B cell (primary cell): ENCODE results near the gene HECA. TPM values are rescaled to one million over a fixed set of nuclear protein-coding genes. Genes with fewer than 3 reads are reported as not detected.

ENCODE experiments used
- ATAC-seq: fragments of 200-7000 bp; cut with Tn5 transposase; one replicate; pipeline ENCODE4 v1.10.0; 2021; ENCODE audit warnings: low read depth, mild to moderate bottlenecking, moderate number of reproducible peaks, moderate library complexity
- CTCF ChIA-PET: fragments of 350-600 bp; sonication (Branson Sonifier 250); formaldehyde crosslinking; loops from one replicate; lab custom pipeline; 2021; ENCODE audit warnings: antibody characterized with exemption, inconsistent platforms; lab: Charles Lee
- POLR2A ChIA-PET: fragments of 350-600 bp; sonication (Branson Sonifier 250); formaldehyde crosslinking; loops from one replicate; lab custom pipeline; 2021; ENCODE audit warnings: antibody characterized with exemption; lab: Charles Lee
- DNase-seq: peaks from one replicate; pipeline ENCODE4 v3.0.0; 2013
- H2AFZ ChIP-seq: 2 replicates; pipeline ENCODE4 v1.6.1; 2012; ENCODE audit warnings: mild to moderate bottlenecking, low read depth, low read length; ENCODE audit not compliant: insufficient read depth, poor library complexity, severe bottlenecking
- H3K27ac ChIP-seq, 2 donors: 1 replicate in 1 of 2; 2 replicates in 1 of 2; pipeline ENCODE4 v1.5.1; 2012 to 2013; ENCODE audit warnings: low read length in 2 of 2, mild to moderate bottlenecking in 2 of 2, moderate library complexity in 1 of 2
- H3K27me3 ChIP-seq, 4 experiments: fragments of 200-600 bp in 1 of 4; sonication (generic) in 1 of 4; replicated peaks in 1 of 4; 1 replicate in 2 of 4; 2 replicates in 2 of 4; pipeline versions ENCODE4 v1.6.1 to v1.7.0; 2013 to 2016; ENCODE audit warnings: low read length in 3 of 4, mild to moderate bottlenecking in 2 of 4, mixed read lengths in 1 of 4, moderate library complexity in 1 of 4; ENCODE audit not compliant: insufficient read depth in 4 of 4, control insufficient read depth in 3 of 4; ENCODE audit errors: control extremely low read depth in 1 of 4
- H3K36me3 ChIP-seq, 2 experiments: replicated peaks in 1 of 2; 1 replicate in 1 of 2; 2 replicates in 1 of 2; pipeline versions ENCODE4 v1.6.1 to v1.7.1; 2013; ENCODE audit warnings: low read length in 1 of 2; ENCODE audit not compliant: insufficient read depth in 2 of 2, control insufficient read depth in 1 of 2; ENCODE audit errors: control extremely low read depth in 1 of 2, extremely low read depth in 1 of 2
- H3K4me1 ChIP-seq, 2 donors: fragments of 200-600 bp in 1 of 2; sonication (generic) in 1 of 2; 1 replicate in 1 of 2; 2 replicates in 1 of 2; pipeline versions ENCODE4 v1.5.1 to v1.6.1; 2013 to 2017; ENCODE audit warnings: low read length in 2 of 2; ENCODE audit not compliant: control insufficient read depth in 2 of 2, insufficient read depth in 2 of 2
- H3K4me2 ChIP-seq: replicated peaks from 2 replicates; pipeline ENCODE3; 2012; ENCODE audit warnings: mild to moderate bottlenecking, low read depth, low read length; ENCODE audit not compliant: poor library complexity, severe bottlenecking
- H3K4me3 ChIP-seq, 5 experiments: fragments of 200-600 bp in 1 of 5; sonication (generic) in 1 of 5; 1 replicate in 3 of 5; 2 replicates in 2 of 5; pipeline versions ENCODE4 v1.5.1 to v1.7.0; 2011 to 2016; ENCODE audit warnings: low read length in 4 of 5, mild to moderate bottlenecking in 4 of 5, low read depth in 2 of 5, control low read depth in 1 of 5, moderate library complexity in 1 of 5; ENCODE audit not compliant: insufficient read depth in 1 of 5; ENCODE audit errors: control extremely low read depth in 1 of 5, extremely low read depth in 1 of 5
- H3K79me2 ChIP-seq: fragments of 200-600 bp; sonication (generic); one replicate; pipeline ENCODE4 v1.6.0; 2016; ENCODE audit warnings: low read length; ENCODE audit not compliant: control insufficient read depth, insufficient read depth
- H3K9ac ChIP-seq: fragments of 200-600 bp; sonication (generic); 2 replicates; pipeline ENCODE4 v1.6.1; 2017; ENCODE audit warnings: mild to moderate bottlenecking, low read length, moderate library complexity
- H3K9me3 ChIP-seq, 3 donors: one replicate each; pipeline versions ENCODE4 v1.6.1 to v1.7.1; 2013; ENCODE audit warnings: low read length in 2 of 3; ENCODE audit not compliant: control insufficient read depth in 2 of 3, insufficient read depth in 1 of 3; ENCODE audit errors: control extremely low read depth in 1 of 3
- H4K20me1 ChIP-seq: 2 replicates; pipeline ENCODE4 v1.6.0; 2012; ENCODE audit warnings: mild to moderate bottlenecking, low read length; ENCODE audit not compliant: insufficient read depth, control insufficient read depth, poor library complexity, severe bottlenecking
- H3K27ac Mint-ChIP-seq: one replicate; pipeline ENCODE4 v1.8.0; 2021; ENCODE audit warnings: mixed read lengths
- H3K27me3 Mint-ChIP-seq: one replicate; pipeline ENCODE4 v1.8.0; 2021; ENCODE audit warnings: mixed read lengths
- H3K4me1 Mint-ChIP-seq: one replicate; pipeline ENCODE4 v1.8.0; 2021; ENCODE audit warnings: mixed read lengths
- H3K4me3 Mint-ChIP-seq: one replicate; pipeline ENCODE4 v1.8.0; 2021; ENCODE audit warnings: mixed read lengths
- H3K9me3 Mint-ChIP-seq: one replicate; pipeline ENCODE4 v1.8.0; 2022; ENCODE audit warnings: mixed read lengths; ENCODE audit not compliant: insufficient read depth
- EZH2 ChIP-seq: IDR thresholded peaks from 2 replicates; pipeline ENCODE4 v1.6.1; 2012; ENCODE audit warnings: borderline replicate concordance, low read depth, mild to moderate bottlenecking, moderate library complexity, low read length; ENCODE audit not compliant: insufficient read depth, poor library complexity, severe bottlenecking
- WGBS: methylation state at CpG from one replicate; pipeline ENCODE4 v1.1.5; 2013; ENCODE audit warnings: missing lambda C conversion rate; ENCODE audit not compliant: insufficient coverage; 5-methylcytosine and 5-hydroxymethylcytosine counted together
- intact Hi-C: fragments of 100-400 bp; cut with micrococcal nuclease; formaldehyde crosslinking; loops from one replicate; pipeline ENCODE4 v1.10.0; 2022
- polyA plus RNA-seq: library from polyadenylated mRNA; depleted of rRNA; stranded (reverse); fragments of >200 nt; gene quantifications from 2 replicates; pipeline ENCODE4 v1.2.3, GENCODE V29; 2012
- total RNA-seq, 2 donors: library from RNA; stranded (reverse); fragments of 120-200 nt in 1 of 2; gene quantifications; 1 replicate in 1 of 2; 2 replicates in 1 of 2; pipeline versions ENCODE4 v1.2.3 to v1.2.4, GENCODE V29; 2013 to 2022
- TF ChIP-seq, protein P1 (sequence below): fragments of 200-600 bp; IDR thresholded peaks from one replicate; pipeline ENCODE4 v1.8.0; 2022; ENCODE audit warnings: antibody characterized with exemption, mild to moderate bottlenecking

Gene HECA
- total and polyA plus RNA-seq, 2 donors (not counting 1 experiment from before 2014, with no cell fraction given) = 19.2 to 50.4 TPM

DNA sequence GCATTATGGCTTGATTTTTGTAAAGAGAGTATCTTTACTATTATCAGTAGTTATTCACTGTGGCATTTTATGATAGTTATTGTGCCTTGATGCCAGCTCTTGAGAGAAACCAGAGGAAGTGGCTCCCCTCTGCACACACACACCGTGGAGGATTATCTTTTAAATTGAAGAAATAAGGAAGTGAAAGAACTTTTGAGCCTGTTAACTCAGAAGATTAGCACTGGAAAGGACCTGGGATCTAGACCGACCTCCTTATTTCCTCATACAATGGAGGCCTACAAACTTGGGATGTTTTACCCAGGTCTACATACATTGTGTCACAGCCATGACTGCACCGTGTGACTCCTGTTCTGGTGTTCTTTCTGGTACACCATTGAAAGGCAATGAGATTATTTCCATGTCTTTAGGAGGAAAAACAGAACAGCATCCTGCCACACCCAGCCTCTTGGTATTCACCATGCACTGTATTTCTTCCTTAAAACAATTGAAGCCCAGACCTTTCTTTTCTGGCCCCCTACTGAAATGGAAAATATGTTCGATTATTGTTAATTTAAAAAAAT, 40.6 kb downstream of the HECA start:
- DNase-seq = peak; percentile 55
- TF ChIP-seq, protein P1, sequence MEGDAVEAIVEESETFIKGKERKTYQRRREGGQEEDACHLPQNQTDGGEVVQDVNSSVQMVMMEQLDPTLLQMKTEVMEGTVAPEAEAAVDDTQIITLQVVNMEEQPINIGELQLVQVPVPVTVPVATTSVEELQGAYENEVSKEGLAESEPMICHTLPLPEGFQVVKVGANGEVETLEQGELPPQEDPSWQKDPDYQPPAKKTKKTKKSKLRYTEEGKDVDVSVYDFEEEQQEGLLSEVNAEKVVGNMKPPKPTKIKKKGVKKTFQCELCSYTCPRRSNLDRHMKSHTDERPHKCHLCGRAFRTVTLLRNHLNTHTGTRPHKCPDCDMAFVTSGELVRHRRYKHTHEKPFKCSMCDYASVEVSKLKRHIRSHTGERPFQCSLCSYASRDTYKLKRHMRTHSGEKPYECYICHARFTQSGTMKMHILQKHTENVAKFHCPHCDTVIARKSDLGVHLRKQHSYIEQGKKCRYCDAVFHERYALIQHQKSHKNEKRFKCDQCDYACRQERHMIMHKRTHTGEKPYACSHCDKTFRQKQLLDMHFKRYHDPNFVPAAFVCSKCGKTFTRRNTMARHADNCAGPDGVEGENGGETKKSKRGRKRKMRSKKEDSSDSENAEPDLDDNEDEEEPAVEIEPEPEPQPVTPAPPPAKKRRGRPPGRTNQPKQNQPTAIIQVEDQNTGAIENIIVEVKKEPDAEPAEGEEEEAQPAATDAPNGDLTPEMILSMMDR = no peak
- TF ChIP-seq EZH2 = no peak
- peaks cover 17 to 22% of the 10 kb centered on the region in 2 donors for H3K4me1 ChIP-seq
- no peaks in the 10 kb centered on the region for H3K9me3 Mint-ChIP-seq
- H3K9ac ChIP-seq = no peak overlapping the region
- H2AFZ ChIP-seq = no peak overlapping the region
- no peaks in the 10 kb centered on the region for H3K27me3 Mint-ChIP-seq
- 0% methylated on average over 1 of the region's 4 CpGs for WGBS
- peaks cover 62% of the 10 kb centered on the region for H4K20me1 ChIP-seq
- H3K36me3 ChIP-seq = peaks cover 16 to 58% of the 10 kb centered on the region in 2 experiments
- peaks cover 2 to 7% (median 5%) of the 10 kb centered on the region in 3 donors for H3K9me3 ChIP-seq
- ChIA-PET POLR2A (no interaction called here), CTCF (interaction anchor here (0.8 to 1.9 kb wide), 6 partner anchors 9 to 189 kb away, joined by 3 to 5 read pairs (median 3); no protein-coding TSS in a partner anchor)
- peaks cover 38% of the 10 kb centered on the region for H3K79me2 ChIP-seq
- peak overlapping the region; percentile 35 for H3K4me2 ChIP-seq
- intact Hi-C loops = no loop called here
- no peak overlapping the region for H3K27ac ChIP-seq
- peak overlapping the region; percentile 53 for H3K27ac Mint-ChIP-seq
- no peak overlapping the region for H3K4me3 ChIP-seq
- ATAC-seq = peak; percentile 47
- peaks cover 58% of the 10 kb centered on the region for H3K4me1 Mint-ChIP-seq
- H3K27me3 ChIP-seq = no peaks in the 10 kb centered on the region
- H3K4me3 Mint-ChIP-seq = no peak overlapping the region

DNA sequence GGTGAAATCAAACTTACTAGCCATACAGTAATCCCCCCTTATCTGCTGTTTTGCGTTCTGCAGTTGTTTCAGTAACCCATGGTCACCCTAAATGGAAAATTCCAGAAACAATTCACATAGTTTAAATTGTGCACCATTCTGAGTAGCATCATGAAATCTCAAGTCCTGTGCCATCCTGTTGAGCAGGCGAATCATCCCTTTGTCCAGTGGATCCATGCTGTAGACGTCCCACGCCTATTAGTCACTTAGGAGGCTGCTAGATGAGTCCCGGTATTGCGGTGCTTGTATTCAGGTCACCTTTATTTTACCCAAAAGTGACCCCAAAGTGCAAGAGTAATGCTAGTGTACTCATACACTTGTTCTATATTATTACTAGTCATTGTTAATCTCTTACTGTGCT, 46.4 kb downstream of the HECA start:
- Histone ChIP-seq H3K27me3 (no peaks in the 10 kb centered on the region), H3K4me3 (no peak overlapping the region), H3K27ac (no peak overlapping the region), H2AFZ (no peak overlapping the region), H3K4me1 (no peaks in the 10 kb centered on the region), H3K79me2 (peaks cover 3% of the 10 kb centered on the region), H3K4me2 (no peak overlapping the region), H3K9me3 (peaks cover 2 to 7% (median 5%) of the 10 kb centered on the region in 3 donors), H3K9ac (no peak overlapping the region), H3K36me3 (peaks cover 10 to 47% of the 10 kb centered on the region in 2 experiments), H4K20me1 (peaks cover 10% of the 10 kb centered on the region)
- ChIA-PET CTCF (no interaction called here), POLR2A (no interaction called here)
- TF ChIP-seq, protein P1 = no peak
- no peak for TF ChIP-seq EZH2
- WGBS = 98% methylated on average over 6 of the region's 6 CpGs
- Mint-ChIP-seq H3K9me3 (no peaks in the 10 kb centered on the region), H3K27me3 (no peaks in the 10 kb centered on the region), H3K4me3 (no peak overlapping the region), H3K27ac (no peak overlapping the region), H3K4me1 (peaks cover 15% of the 10 kb centered on the region)
- DNase-seq (no peak), ATAC-seq (no peak)
- intact Hi-C loops = no loop called here
